BJ (cell line): ENCODE results near the gene RALGAPA2. TPM values are rescaled to one million over a fixed set of nuclear protein-coding genes. Genes with fewer than 3 reads are reported as not detected.

Source experiments
- CTCF ChIA-PET: fragments of 350-600 bp; formaldehyde crosslinking; extraction: SDS; loops from one replicate; lab custom pipeline; 2021; ENCODE audit warnings: antibody characterized with exemption, inconsistent platforms; lab: Yijun Ruan, JAX
- POLR2A ChIA-PET: fragments of 300-600 bp; sonication (Branson Sonifier 250); formaldehyde crosslinking; extraction: SDS; loops from one replicate; lab custom pipeline; 2021; ENCODE audit warnings: antibody characterized with exemption; lab: Charles Lee
- DNase-seq: peaks from one replicate; pipeline ENCODE4 v3.0.0-alpha.2; 2011; ENCODE audit warnings: low read depth
- H3K27me3 ChIP-seq: 2 replicates; pipeline ENCODE4 v1.6.0; 2011; ENCODE audit warnings: low read length; ENCODE audit not compliant: control insufficient read depth, insufficient read depth
- H3K36me3 ChIP-seq: 2 replicates; pipeline ENCODE4 v1.5.1; 2011; ENCODE audit warnings: low read length; ENCODE audit not compliant: control insufficient read depth, insufficient read depth
- H3K4me3 ChIP-seq: 2 replicates; pipeline ENCODE4 v1.5.1; 2011; ENCODE audit warnings: low read depth, mild to moderate bottlenecking, control low read depth, low read length
- polyA plus RNA-seq: library from polyadenylated mRNA; depleted of rRNA; stranded (reverse); fragments of >200 nt; gene quantifications from 2 replicates; pipeline ENCODE4 v1.2.3, GENCODE V29; 2011
- TF ChIP-seq, protein P1 (sequence below): IDR thresholded peaks from 2 replicates; pipeline ENCODE4 v1.5.1; 2011; ENCODE audit warnings: low read depth, mild to moderate bottlenecking, control low read depth, inconsistent platforms, low read length, moderate library complexity; ENCODE audit not compliant: insufficient read depth

RALGAPA2 gene
- polyA plus RNA-seq, 1 experiment = 1.4 TPM

DNA sequence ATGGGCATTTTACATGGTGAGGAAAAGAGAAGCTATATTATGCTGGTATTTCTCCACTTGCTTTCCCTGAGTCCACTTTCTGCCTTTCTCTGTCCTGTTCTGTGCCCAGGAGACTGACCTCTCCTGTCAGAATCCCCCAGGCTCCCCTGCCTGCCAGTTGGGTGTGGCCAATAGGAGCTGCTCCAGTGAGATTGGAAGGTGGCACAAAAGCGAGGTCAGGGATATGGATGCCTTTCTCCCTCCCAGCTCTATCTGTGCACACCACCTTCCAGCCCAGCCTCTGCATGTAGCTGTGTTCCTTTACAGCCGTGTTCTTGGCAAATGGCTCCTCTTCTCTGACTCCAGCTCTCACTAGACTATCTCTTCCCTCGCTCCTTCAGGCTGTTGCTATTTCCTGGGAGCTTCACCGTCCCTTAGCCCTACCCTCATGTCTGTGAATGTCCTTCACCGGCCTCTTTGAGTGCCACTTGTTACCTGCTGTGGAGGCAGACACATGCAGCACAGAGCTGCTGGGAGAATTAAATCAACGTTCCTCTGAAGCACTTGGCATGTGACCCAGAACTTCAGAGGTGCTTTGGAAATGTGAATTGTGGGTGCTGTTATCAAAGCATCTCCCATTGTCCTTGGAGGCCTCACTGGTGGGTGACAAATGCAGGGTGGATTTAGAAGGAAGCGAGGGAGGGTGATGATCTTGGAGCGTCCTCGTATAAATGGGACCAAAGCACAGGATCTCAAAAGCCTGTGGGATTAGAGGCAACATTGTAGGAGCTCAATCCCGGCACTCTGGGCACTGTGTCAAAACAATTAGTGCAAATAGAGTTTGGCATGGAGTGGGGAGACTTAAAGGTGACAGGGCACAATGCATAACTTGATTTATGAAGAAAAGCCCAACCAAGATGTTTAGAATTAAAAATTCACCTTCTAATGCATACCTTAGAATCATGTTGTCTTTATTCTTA is 28.9 kb upstream of the RALGAPA2 start:
- H3K27me3 ChIP-seq = no peaks in the 10 kb centered on the region
- H3K4me3 ChIP-seq = no peak overlapping the region
- DNase-seq = no peak
- TF ChIP-seq, protein P1, sequence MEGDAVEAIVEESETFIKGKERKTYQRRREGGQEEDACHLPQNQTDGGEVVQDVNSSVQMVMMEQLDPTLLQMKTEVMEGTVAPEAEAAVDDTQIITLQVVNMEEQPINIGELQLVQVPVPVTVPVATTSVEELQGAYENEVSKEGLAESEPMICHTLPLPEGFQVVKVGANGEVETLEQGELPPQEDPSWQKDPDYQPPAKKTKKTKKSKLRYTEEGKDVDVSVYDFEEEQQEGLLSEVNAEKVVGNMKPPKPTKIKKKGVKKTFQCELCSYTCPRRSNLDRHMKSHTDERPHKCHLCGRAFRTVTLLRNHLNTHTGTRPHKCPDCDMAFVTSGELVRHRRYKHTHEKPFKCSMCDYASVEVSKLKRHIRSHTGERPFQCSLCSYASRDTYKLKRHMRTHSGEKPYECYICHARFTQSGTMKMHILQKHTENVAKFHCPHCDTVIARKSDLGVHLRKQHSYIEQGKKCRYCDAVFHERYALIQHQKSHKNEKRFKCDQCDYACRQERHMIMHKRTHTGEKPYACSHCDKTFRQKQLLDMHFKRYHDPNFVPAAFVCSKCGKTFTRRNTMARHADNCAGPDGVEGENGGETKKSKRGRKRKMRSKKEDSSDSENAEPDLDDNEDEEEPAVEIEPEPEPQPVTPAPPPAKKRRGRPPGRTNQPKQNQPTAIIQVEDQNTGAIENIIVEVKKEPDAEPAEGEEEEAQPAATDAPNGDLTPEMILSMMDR = no peak
- CTCF ChIA-PET = no interaction called here
- no peaks in the 10 kb centered on the region for H3K36me3 ChIP-seq
- POLR2A ChIA-PET = no interaction called here

GRCh38 chr20:20740541-20740940 is 28.1 kb upstream of the RALGAPA2 start:
- TF ChIP-seq, protein P1 = no peak
- DNase-seq = no peak
- Histone ChIP-seq H3K4me3 (no peak overlapping the region), H3K27me3 (no peaks in the 10 kb centered on the region), H3K36me3 (no peaks in the 10 kb centered on the region)
- CTCF ChIA-PET = no interaction called here
- POLR2A ChIA-PET = no interaction called here

DNA sequence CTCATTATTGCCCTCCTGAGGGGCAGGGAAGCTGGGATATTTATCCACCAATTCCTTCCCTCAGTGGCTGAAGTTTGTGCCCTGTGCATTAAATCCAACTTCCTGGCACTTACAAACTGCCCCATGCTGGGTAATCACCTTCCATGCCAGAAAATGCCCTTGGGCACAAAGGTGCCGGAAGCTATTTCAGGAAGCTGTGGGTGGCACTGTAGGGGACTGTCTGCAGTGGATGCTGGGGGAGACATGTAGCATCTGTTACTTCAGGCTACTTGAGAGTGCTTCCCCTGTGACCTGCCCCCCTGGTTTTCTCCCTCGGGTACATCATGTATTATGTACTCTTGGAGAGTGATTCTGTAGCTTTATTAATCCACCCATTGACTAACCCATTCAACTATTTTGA is 24.7 kb upstream of the RALGAPA2 start:
- ChIA-PET POLR2A (no interaction called here), CTCF (no interaction called here)
- no peak overlapping the region for H3K4me3 ChIP-seq
- TF ChIP-seq, protein P1 = no peak
- no peaks in the 10 kb centered on the region for H3K27me3 ChIP-seq
- no peaks in the 10 kb centered on the region for H3K36me3 ChIP-seq
- no peak for DNase-seq

- no peaks in the 10 kb centered on the region for H3K36me3 ChIP-seq
- ChIA-PET CTCF (no interaction called here), POLR2A (no interaction called here)
- TF ChIP-seq, protein P1 = no peak
- no peaks in the 10 kb centered on the region for H3K27me3 ChIP-seq
- no peak for DNase-seq
- H3K4me3 ChIP-seq = no peak overlapping the region
These were observed 23.9 kb upstream of the RALGAPA2 start for GRCh38 chr20:20736303-20736702.

GRCh38 chr20:20734475-20734948 is 22.1 kb upstream of the RALGAPA2 start:
- ChIA-PET CTCF (no interaction called here), POLR2A (no interaction called here)
- no peak for DNase-seq
- H3K36me3 ChIP-seq = no peaks in the 10 kb centered on the region
- no peak overlapping the region for H3K4me3 ChIP-seq
- TF ChIP-seq, protein P1 = no peak
- H3K27me3 ChIP-seq = no peaks in the 10 kb centered on the region
